HepG2 (cell line): ENCODE measurements around the gene ITGB7. TPM values are rescaled to one million over a fixed set of nuclear protein-coding genes. Genes with fewer than 3 reads are reported as not detected.

Experiments
- ATAC-seq: fragments of 200-7000 bp; cut with Tn5 transposase; 3 replicates; pipeline ENCODE4 v1.9.1; 2020; ENCODE audit warnings: mild to moderate bottlenecking, moderate library complexity
- BruUV-seq: library from RNA; stranded (reverse); fragments of 400-500 nt; replicated peaks from 2 replicates; lab custom pipeline; 2021; lab: Mats Ljungman, UMichigan
- CTCF ChIA-PET: fragments of 300-600 bp; formaldehyde crosslinking; extraction: SDS; loops from one replicate; lab custom pipeline; 2021; ENCODE audit warnings: low total read pairs, inconsistent platforms, low intra/inter-chr PET ratio; lab: Yijun Ruan, JAX
- POLR2A ChIA-PET: fragments of 350-600 bp; sonication (Branson Sonifier 250); formaldehyde crosslinking; loops from one replicate; lab custom pipeline; 2020; ENCODE audit warnings: antibody characterized with exemption, inconsistent platforms; lab: Yijun Ruan, JAX
- DNase-seq: peaks from one replicate; pipeline ENCODE4 v3.0.0-alpha.2; 2015; ENCODE audit warnings: low spot score
- FAIRE-seq: peaks from 3 replicates; lab custom pipeline; 2011; peaks lifted over from hg19 to GRCh38; lab: Jason Lieb, UNC
- H2AFZ ChIP-seq: one replicate; pipeline ENCODE4 v1.6.1; 2011; ENCODE audit warnings: low read length, inconsistent platforms
- H3K27ac ChIP-seq: fragments of 300-600 bp; 3 replicates; pipeline ENCODE4 v1.8.0; 2011; ENCODE audit warnings: mixed run types, mild to moderate bottlenecking, mixed read lengths, low read length, inconsistent platforms; ENCODE audit not compliant: insufficient read depth; ENCODE audit errors: extremely low read length
- H3K27me3 ChIP-seq, 2 experiments: fragments of 200-600 bp in 1 of 2; 2 replicates in 1 of 2; 3 replicates in 1 of 2; pipeline versions ENCODE4 v1.6.0 to v1.8.0; 2011; ENCODE audit warnings: low read length in 2 of 2, mild to moderate bottlenecking in 2 of 2, moderate library complexity in 2 of 2, inconsistent platforms in 1 of 2; ENCODE audit not compliant: insufficient read depth in 2 of 2, control insufficient read depth in 1 of 2
- H3K36me3 ChIP-seq, 2 experiments: fragments of 200-600 bp in 1 of 2; replicated peaks in 1 of 2; 2 replicates in 1 of 2; 3 replicates in 1 of 2; pipeline versions ENCODE4 v1.5.1 to v1.8.0; 2011; ENCODE audit warnings: low read length in 2 of 2, inconsistent platforms in 1 of 2; ENCODE audit not compliant: insufficient read depth in 2 of 2, control insufficient read depth in 1 of 2
- H3K4me1 ChIP-seq: 2 replicates; pipeline ENCODE4 v1.5.1; 2012; ENCODE audit warnings: low read length, inconsistent platforms; ENCODE audit not compliant: insufficient read depth
- H3K4me2 ChIP-seq: 2 replicates; pipeline ENCODE4 v1.6.0; 2011; ENCODE audit warnings: low read depth, low read length, inconsistent platforms
- H3K4me3 ChIP-seq, 3 experiments: fragments of 200-600 bp in 1 of 3; sonication (generic), shearing (Covaris generic) in 1 of 3; replicated peaks in 1 of 3; 2 replicates each; pipeline ENCODE4 v1.5.1; 2011 to 2016; ENCODE audit warnings: low read length in 3 of 3, inconsistent platforms in 2 of 3, low read depth in 2 of 3, mild to moderate bottlenecking in 2 of 3, control low read depth in 1 of 3, mixed read lengths in 1 of 3; ENCODE audit not compliant: insufficient read depth in 1 of 3
- H3K79me2 ChIP-seq: one replicate; pipeline ENCODE4 v1.6.1; 2011; ENCODE audit warnings: low read length, inconsistent platforms; ENCODE audit not compliant: insufficient read depth
- H3K9ac ChIP-seq: 2 replicates; pipeline ENCODE4 v1.6.0; 2011; ENCODE audit warnings: mild to moderate bottlenecking, low read depth, low read length, inconsistent platforms; ENCODE audit not compliant: insufficient read depth
- H3K9me3 ChIP-seq: 2 replicates; pipeline ENCODE4 v1.5.1; 2012; ENCODE audit warnings: mild to moderate bottlenecking, low read length
- H4K20me1 ChIP-seq: 2 replicates; pipeline ENCODE4 v1.6.0; 2011; ENCODE audit warnings: inconsistent platforms, mild to moderate bottlenecking, low read length, moderate library complexity; ENCODE audit not compliant: insufficient read depth
- ATRX ChIP-seq: sonication (generic); formaldehyde crosslinking; IDR thresholded peaks from 2 replicates; pipeline ENCODE4 v1.4.0; 2020; ENCODE audit warnings: missing genetic modification reagents, borderline replicate concordance
- CBX5 ChIP-seq: sonication (generic); formaldehyde crosslinking; IDR thresholded peaks from 2 replicates; pipeline ENCODE4 v1.4.0; 2020; ENCODE audit warnings: missing genetic modification reagents, borderline replicate concordance
- GFI1 ChIP-seq: sonication (generic); formaldehyde crosslinking; IDR thresholded peaks from 2 replicates; pipeline ENCODE4 v1.5.0; 2020; ENCODE audit warnings: missing genetic modification reagents, mild to moderate bottlenecking, borderline replicate concordance
- HMG20A ChIP-seq: IDR thresholded peaks from 2 replicates; pipeline ENCODE4 v1.6.1; 2016; ENCODE audit warnings: borderline replicate concordance
- MIER3 ChIP-seq: IDR thresholded peaks from 2 replicates; pipeline ENCODE4 v1.6.1; 2016; ENCODE audit warnings: missing compliant biosample characterization, borderline replicate concordance
- NBN ChIP-seq: fragments of 450-650 bp; conservative IDR thresholded peaks from 2 replicates; pipeline ENCODE4 v1.6.1; 2017
- POLR2AphosphoS5 ChIP-seq: IDR thresholded peaks from 2 replicates; pipeline ENCODE4 v1.6.1; 2012; ENCODE audit warnings: low read depth, low read length
- THAP8 ChIP-seq: sonication (generic); formaldehyde crosslinking; IDR thresholded peaks from 2 replicates; pipeline ENCODE4 v1.5.1; 2020; ENCODE audit warnings: missing genetic modification reagents, mild to moderate bottlenecking, borderline replicate concordance
- ZFAT ChIP-seq: sonication (generic); formaldehyde crosslinking; conservative IDR thresholded peaks from 2 replicates; pipeline ENCODE4 v1.8.1; 2023; ENCODE audit warnings: missing genetic modification reagents, inconsistent platforms
- ZNF430 ChIP-seq: sonication (generic); formaldehyde crosslinking; IDR thresholded peaks from 2 replicates; pipeline ENCODE4 v1.9.0; 2021; ENCODE audit warnings: mild to moderate bottlenecking, missing genetic modification reagents
- ZNF616 ChIP-seq: sonication (generic); formaldehyde crosslinking; IDR thresholded peaks from 2 replicates; pipeline ENCODE4 v1.5.0; 2020; ENCODE audit warnings: low read depth, mild to moderate bottlenecking, missing genetic modification reagents
- ZNF709 ChIP-seq: sonication (generic); formaldehyde crosslinking; IDR thresholded peaks from 2 replicates; pipeline ENCODE4 v1.5.0; 2020; ENCODE audit warnings: mild to moderate bottlenecking, missing genetic modification reagents
- WGBS: methylation state at CpG from one replicate; pipeline ENCODE4 v1.1.6; 2017; ENCODE audit warnings: low lambda C conversion rate; 5-methylcytosine and 5-hydroxymethylcytosine counted together
- in situ Hi-C: cut with HindIII; loops from 2 replicates; pipeline ENCODE4 v1.10.0; 2017; ENCODE audit warnings: low pct_unique_long_range_greater_than_20kb; ENCODE audit not compliant: extremely low pct_ligation_motif_present
- intact Hi-C: fragments of 100-400 bp; cut with micrococcal nuclease; formaldehyde crosslinking; loops from one replicate; pipeline ENCODE4 v1.10.0; 2022; ENCODE audit not compliant: unreplicated experiment
- polyA plus RNA-seq, 8 experiments: library from polyadenylated mRNA; depleted of rRNA in 3 of 8; stranded (reverse) in 7 of 8; unstranded in 1 of 8; fragments of >200 nt; fragmentation: Illumina TruSeq in 4 of 8; extraction: Trizol in 4 of 8; gene quantifications; 2 replicates each; pipeline versions ENCODE4 v1.2.1 to v1.2.3, GENCODE V29; 2011 to 2016; ENCODE audit warnings: low read depth in 4 of 8, missing spikeins in 1 of 8, mixed read lengths in 1 of 8; ENCODE audit not compliant: insufficient read depth in 1 of 8
- total RNA-seq, 5 experiments: library from RNA; depleted of rRNA; stranded (reverse); fragments of >200 nt; fragmentation: Illumina TruSeq; extraction: Trizol; gene quantifications; 2 replicates each; pipeline ENCODE4 v1.2.3, GENCODE V29; 2016; ENCODE audit warnings: low read depth in 1 of 5
- TF ChIP-seq, protein P1 (sequence below): sonication (generic); formaldehyde crosslinking; IDR thresholded peaks from 2 replicates; pipeline ENCODE4 v1.8.1; 2023; ENCODE audit warnings: missing genetic modification reagents, inconsistent platforms, borderline replicate concordance
- TF ChIP-seq, protein P2 (sequence below): sonication (generic); formaldehyde crosslinking; IDR thresholded peaks from 2 replicates; pipeline ENCODE4 v1.8.1; 2022; ENCODE audit warnings: low read depth, mild to moderate bottlenecking, missing genetic modification reagents
- TF ChIP-seq, protein P3 (sequence below): sonication (generic); formaldehyde crosslinking; IDR thresholded peaks from 2 replicates; pipeline ENCODE4 v1.5.0; 2020; ENCODE audit warnings: missing genetic modification reagents, mild to moderate bottlenecking, borderline replicate concordance
- TF ChIP-seq, protein P4 (sequence below): sonication (generic); formaldehyde crosslinking; IDR thresholded peaks from 2 replicates; pipeline ENCODE4 v1.8.0; 2022; ENCODE audit warnings: mild to moderate bottlenecking, missing genetic modification reagents, moderate library complexity

ITGB7 gene
- total and polyA plus RNA-seq, 2 of the 13 experiments (the other 11 are each of a cell fraction or from before 2014, with no cell fraction given) = 0.16 to 0.18 TPM

DNA sequence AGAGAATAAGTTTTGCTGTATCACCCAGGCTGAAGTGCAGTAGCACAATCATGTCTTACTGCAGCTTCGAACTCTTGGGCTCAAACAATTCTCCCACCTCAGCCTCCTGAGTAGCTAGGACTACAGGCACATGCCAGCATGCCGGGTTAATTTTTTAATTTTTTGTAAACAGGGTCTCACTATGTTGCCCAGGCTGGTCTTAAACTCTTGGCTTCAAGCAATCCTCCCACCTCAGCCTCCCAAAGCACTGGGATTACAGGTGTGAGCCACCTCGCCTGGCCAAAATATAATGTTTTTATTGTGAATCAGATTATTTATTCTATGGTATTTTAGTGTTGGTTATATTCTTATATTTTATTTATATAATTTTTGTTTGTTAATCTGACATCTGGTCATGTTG, 30.3 kb downstream of the ITGB7 start (continued):
- no peak for TF ChIP-seq THAP8 (CRISPR knock-in tag)

GRCh38 chr12:53174881-53175491, 32.1 kb downstream of the ITGB7 start:
- WGBS = 0% methylated on average over 4 of the region's 4 CpGs
- H3K79me2 ChIP-seq = peaks cover 3% of the 10 kb centered on the region
- in situ Hi-C loops (no loop called here), intact Hi-C loops (loop anchor here (2.0 kb wide), 1 partner anchor 16 kb away; no protein-coding TSS in a partner anchor)
- H3K4me1 ChIP-seq = peaks cover 54% of the 10 kb centered on the region
- no peaks in the 10 kb centered on the region for H4K20me1 ChIP-seq
- no TSS peak for BruUV-seq
- no peaks in the 10 kb centered on the region for H3K36me3 ChIP-seq
- H3K27me3 ChIP-seq = no peaks in the 10 kb centered on the region; a peak in 1 of 5 replicates
- no peaks in the 10 kb centered on the region for H3K9me3 ChIP-seq
- DNase-seq = peak; percentile 94
- peak; percentile 99 for FAIRE-seq
- H2AFZ ChIP-seq = no peak overlapping the region
- H3K4me2 ChIP-seq = peak overlapping the region; percentile 67
- ChIA-PET POLR2A (interaction anchor here (0.7 to 2.2 kb wide), 9 partner anchors 10 to 120 kb away, joined by 3 to 9 read pairs (median 5); partner anchors contain the start of genes PFDN5, SOAT2 and SPRYD3), CTCF (interaction anchor here (0.8 to 1.3 kb wide), 2 partner anchors 15 kb away, joined by 4 to 6 read pairs; no protein-coding TSS in a partner anchor)
- H3K27ac ChIP-seq = peak overlapping the region; percentile 69
- ATAC-seq = peak; percentile 94
- no peak overlapping the region; a peak in 1 of 6 replicates for H3K4me3 ChIP-seq
- H3K9ac ChIP-seq = peak overlapping the region; percentile 18; the same call in 1 of the 2 replicates
- no peak for TF ChIP-seq NBN
- no peak for TF ChIP-seq ZNF616 (CRISPR knock-in tag)
- TF ChIP-seq MIER3 = 0 out of 2 replicates have a peak, but pooled peaks have one; percentile 64
- no peak; the same call in 1 of the 2 replicates for TF ChIP-seq ZNF430 (CRISPR knock-in tag)
- TF ChIP-seq POLR2AphosphoS5 = no peak
- no peak for TF ChIP-seq ATRX
- TF ChIP-seq, protein P1, sequence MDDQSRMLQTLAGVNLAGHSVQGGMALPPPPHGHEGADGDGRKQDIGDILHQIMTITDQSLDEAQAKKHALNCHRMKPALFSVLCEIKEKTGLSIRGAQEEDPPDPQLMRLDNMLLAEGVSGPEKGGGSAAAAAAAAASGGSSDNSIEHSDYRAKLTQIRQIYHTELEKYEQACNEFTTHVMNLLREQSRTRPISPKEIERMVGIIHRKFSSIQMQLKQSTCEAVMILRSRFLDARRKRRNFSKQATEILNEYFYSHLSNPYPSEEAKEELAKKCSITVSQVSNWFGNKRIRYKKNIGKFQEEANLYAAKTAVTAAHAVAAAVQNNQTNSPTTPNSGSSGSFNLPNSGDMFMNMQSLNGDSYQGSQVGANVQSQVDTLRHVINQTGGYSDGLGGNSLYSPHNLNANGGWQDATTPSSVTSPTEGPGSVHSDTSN (CRISPR knock-in tag) = no peak
- peak; percentile 70 for TF ChIP-seq HMG20A (CRISPR knock-in tag)
- TF ChIP-seq, protein P2, sequence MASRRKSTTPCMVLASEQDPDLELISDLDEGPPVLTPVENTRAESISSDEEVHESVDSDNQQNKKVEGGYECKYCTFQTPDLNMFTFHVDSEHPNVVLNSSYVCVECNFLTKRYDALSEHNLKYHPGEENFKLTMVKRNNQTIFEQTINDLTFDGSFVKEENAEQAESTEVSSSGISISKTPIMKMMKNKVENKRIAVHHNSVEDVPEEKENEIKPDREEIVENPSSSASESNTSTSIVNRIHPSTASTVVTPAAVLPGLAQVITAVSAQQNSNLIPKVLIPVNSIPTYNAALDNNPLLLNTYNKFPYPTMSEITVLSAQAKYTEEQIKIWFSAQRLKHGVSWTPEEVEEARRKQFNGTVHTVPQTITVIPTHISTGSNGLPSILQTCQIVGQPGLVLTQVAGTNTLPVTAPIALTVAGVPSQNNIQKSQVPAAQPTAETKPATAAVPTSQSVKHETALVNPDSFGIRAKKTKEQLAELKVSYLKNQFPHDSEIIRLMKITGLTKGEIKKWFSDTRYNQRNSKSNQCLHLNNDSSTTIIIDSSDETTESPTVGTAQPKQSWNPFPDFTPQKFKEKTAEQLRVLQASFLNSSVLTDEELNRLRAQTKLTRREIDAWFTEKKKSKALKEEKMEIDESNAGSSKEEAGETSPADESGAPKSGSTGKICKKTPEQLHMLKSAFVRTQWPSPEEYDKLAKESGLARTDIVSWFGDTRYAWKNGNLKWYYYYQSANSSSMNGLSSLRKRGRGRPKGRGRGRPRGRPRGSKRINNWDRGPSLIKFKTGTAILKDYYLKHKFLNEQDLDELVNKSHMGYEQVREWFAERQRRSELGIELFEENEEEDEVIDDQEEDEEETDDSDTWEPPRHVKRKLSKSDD (CRISPR knock-in tag) = no peak
- no peak for TF ChIP-seq ZFAT
- no peak; the same call in 1 of the 2 replicates for TF ChIP-seq ZNF709
- TF ChIP-seq, protein P3, sequence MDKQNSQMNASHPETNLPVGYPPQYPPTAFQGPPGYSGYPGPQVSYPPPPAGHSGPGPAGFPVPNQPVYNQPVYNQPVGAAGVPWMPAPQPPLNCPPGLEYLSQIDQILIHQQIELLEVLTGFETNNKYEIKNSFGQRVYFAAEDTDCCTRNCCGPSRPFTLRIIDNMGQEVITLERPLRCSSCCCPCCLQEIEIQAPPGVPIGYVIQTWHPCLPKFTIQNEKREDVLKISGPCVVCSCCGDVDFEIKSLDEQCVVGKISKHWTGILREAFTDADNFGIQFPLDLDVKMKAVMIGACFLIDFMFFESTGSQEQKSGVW (CRISPR knock-in tag) = no peak
- no peak for TF ChIP-seq GFI1
- TF ChIP-seq, protein P4, sequence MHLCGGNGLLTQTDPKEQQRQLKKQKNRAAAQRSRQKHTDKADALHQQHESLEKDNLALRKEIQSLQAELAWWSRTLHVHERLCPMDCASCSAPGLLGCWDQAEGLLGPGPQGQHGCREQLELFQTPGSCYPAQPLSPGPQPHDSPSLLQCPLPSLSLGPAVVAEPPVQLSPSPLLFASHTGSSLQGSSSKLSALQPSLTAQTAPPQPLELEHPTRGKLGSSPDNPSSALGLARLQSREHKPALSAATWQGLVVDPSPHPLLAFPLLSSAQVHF (CRISPR knock-in tag) = no peak
- peak; percentile 80; the same call in 1 of the 2 replicates for TF ChIP-seq CBX5 (CRISPR knock-in tag)
